COLO829 (cell line): ENCODE data around the gene RASGRF2.
A peak's percentile ranks its signal among the peaks of the same experiment; 100 is the strongest.

ENCODE experiments used
- DNase-seq: peaks from one replicate; pipeline ENCODE4 v3.0.0; 2012; ENCODE audit warnings: low spot score

RASGRF2 gene

DNA sequence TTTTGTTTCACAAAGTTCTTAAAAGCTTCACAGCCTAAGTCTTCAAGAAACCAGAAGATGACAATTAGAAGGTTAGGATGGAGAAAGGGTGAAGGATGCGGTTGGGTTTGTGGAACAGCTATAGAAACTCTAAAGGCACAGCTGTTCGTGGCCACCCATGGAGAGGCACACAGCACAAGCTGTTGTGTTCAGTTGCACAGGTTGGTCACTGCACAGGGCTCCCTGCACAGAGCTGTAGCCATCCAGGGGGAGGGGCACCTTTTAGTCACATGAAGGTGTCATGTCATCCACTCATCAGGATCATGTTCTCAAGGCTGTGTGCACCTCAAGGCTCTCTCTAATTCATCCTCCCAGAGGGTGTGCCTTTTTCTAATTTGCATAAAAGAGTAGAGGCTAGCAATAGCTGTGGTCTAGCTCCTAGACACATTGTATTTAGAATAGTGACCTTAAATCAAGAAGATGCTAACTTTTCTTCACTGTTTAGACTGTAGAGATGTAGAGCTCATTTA, 5.0 kb upstream of the RASGRF2 start:
- DNase-seq = no peak

DNA sequence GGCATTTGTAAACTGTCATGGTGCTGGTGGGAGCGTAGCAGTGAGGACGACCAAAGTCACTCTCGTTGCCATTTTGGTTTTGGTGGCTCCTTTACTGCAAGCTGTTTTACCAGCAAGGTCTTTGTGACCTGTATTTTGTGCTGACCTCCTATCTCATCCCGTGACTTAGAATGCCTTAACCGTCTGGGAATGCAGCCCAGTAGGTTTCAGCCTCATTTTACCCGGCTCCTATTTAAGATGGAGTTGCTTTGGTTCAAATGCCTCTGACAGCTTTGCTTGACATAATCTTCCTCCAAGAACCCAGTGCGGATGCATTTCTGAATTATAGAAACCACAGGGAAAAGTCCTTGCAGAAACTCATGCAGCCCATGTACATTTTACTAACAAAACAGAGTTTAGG, 3.9 kb upstream of the RASGRF2 start:
- no peak for DNase-seq

DNA sequence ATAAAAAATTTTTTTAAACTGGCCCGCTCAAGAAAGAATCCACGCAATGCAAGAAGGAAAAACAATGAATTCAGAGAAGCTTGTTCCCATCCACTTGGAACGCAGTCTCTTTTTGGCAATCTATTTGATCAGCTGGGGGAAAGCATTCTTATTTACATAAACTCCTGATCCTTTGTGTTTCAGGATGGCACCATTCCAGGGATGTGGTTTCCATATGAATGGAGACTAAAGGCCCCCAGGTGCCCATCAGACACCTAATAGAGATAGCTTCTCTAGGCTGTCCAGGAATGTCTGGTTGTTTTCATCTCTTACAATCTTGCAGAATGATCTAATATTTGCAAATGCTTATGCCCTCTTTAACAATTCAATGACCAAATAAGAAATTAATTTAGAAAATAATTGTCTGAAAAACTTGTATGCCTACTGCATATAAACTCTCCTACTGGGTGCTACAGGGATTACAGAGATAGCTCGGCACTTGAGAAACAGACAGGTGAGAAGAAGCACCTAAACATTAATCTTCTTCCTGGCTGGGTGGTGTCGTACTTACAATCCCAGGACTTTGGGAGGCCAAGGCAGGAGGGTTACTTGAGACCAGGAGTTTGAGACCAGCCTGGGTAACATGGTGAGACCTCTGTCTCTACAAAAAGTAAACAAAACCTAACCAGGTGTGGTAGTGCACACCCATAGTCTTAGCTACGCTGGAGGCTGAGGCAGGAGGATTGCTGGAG, 3.0 kb upstream of the RASGRF2 start:
- DNase-seq = no peak

GRCh38 chr5:80958616-80959015, 1.5 kb upstream of the RASGRF2 start:
- DNase-seq = no peak

GRCh38 chr5:80959138-80959537, 1.0 kb upstream of the RASGRF2 start:
- no peak for DNase-seq

DNA sequence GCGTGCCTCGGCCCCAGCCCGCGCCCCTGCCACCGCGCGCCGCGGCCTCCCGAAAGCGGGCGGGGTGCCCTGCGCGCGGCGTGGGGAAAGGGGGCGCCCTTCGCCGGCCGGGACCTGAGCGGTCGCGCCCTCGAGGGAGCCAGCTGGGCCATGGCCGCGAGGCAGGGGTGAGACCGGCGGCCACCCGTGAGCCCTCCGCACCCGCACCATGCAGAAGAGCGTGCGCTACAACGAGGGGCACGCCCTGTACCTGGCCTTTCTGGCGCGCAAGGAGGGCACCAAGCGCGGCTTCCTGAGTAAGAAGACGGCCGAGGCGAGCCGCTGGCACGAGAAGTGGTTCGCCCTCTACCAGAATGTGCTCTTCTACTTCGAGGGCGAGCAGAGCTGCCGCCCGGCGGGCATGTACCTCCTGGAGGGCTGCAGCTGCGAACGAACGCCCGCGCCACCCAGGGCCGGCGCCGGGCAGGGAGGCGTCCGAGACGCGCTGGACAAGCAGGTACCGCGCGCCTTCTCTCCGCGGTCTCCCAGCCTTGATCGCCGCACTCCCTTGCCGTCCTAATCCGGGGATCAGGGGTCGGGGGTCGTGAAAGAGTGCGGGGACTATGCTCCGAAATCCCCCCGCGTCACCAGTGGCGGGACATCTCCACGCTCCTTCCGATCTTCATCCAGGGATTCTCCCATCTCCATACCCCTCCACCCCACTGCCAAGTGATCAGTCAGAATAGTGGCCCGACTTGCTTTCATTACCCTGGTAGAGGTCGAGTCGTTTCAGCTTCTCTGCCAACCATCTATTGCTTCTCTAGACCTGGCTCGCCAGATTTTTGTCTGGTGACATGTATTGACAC, 590 bp downstream of the RASGRF2 start:
- DNase-seq = no peak

DNA sequence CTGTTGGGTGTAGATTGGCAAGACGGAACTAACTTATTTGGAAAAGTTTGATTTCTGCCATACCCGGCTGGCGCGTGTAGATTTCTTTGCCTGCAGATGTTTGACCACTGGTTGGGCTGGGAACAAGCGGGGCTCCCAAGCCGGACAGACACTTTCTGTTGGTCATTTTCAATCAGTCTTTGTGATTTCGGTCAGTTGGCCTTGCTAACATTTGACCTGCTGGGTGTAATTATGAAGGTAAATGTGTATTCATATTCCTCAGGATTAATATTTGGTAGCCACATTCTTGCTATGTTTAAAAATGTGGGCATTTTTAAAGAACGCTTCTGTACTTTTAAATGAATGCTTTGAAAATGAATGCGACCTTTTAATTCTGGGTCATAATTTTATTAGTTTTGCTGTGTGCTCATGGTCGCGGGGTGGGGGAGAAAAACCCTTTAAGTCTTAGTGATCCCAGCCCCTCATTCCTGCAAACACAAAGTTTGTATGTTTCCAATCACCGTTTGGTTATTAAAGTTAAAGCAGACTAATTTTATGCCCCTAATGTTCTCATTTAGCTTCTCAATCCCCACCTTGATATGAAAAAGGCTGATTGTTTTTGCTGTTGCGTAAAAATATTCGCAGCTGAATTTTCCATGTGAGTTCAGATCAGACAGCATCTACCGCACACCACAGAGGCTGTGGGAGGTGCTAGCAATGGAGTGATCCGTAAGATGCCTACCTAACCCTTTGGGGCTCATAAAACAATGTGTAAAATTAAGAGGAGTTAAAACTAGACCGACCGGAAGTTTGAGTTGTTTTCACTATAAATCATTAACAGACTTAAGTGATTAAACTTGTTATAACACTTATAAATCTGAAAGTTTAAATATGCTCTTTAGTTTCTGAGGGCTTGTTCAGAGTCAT, 1.5 kb downstream of the RASGRF2 start:
- DNase-seq = no peak

GRCh38 chr5:80962630-80963520, 2.7 kb downstream of the RASGRF2 start:
- no peak for DNase-seq

DNA sequence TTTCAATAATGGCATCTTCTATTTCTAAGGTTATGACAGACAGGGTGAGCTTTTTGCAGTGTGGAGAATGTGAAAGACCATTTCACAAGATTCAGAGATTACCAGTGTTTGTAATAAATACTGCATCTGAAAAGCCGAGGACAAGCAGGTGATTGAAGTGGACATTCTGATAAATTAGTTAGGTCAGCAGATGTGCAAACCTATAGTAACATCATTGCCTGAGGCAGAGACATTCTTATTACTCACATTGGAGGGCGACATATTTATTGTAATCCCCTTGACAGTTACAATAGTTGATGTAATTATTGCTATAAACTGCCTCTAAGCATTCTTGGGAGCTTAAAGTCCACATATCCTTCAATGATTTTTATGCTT, 3.3 kb downstream of the RASGRF2 start:
- no peak for DNase-seq

GRCh38 chr5:80963966-80964481, 3.9 kb downstream of the RASGRF2 start:
- no peak for DNase-seq

- no peak for DNase-seq
Measured at GRCh38 chr5:80964491-80964890, 4.3 kb downstream of the RASGRF2 start.

GRCh38 chr5:80964919-80965318, 4.8 kb downstream of the RASGRF2 start:
- DNase-seq = no peak

GRCh38 chr5:80967500-80968181, 7.5 kb downstream of the RASGRF2 start:
- DNase-seq = peak; percentile 31

GRCh38 chr5:80973027-80973426, 12.9 kb downstream of the RASGRF2 start:
- no peak for DNase-seq

DNA sequence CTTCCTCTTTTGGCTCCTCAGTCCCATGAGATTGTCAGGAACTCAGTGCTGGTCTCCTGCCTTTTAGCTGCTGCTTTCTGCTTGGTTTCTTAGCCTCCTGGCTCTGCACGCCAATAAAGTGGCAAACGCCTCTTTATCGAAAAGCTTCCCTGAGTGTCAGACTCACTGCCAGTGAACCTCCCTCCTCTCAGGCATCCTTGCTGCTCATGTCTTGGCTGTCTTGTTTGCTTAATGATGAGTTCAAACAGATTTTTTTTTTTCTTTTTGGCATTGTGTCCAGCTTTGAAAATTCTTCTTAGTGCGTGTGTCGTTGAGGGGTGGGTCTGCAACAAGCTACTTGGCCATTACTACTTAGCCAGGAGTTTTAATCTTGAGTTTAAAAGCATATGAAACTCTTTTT, 14.9 kb downstream of the RASGRF2 start:
- no peak for DNase-seq

GRCh38 chr5:80976985-80977384, 16.8 kb downstream of the RASGRF2 start:
- DNase-seq = no peak

DNA sequence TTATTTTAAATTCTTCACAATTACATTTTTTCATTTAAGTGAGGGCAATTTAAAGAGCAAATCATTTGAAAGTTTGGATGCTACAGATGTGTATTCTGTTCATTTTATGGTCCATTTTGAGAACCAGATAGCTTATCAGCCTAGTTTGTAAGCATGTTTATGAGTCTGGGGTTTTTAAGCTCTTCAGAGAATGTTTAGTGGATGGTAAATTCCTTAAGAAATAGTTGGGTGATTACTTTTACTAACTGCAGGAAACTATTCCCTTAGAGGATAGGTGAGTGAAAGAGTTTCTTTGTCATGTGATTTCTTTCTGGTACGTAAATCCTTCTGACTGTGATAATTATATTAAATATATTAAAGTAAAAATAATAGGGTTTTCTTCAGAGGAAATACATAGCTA, 17.6 kb downstream of the RASGRF2 start:
- peak; percentile 7 for DNase-seq

DNA sequence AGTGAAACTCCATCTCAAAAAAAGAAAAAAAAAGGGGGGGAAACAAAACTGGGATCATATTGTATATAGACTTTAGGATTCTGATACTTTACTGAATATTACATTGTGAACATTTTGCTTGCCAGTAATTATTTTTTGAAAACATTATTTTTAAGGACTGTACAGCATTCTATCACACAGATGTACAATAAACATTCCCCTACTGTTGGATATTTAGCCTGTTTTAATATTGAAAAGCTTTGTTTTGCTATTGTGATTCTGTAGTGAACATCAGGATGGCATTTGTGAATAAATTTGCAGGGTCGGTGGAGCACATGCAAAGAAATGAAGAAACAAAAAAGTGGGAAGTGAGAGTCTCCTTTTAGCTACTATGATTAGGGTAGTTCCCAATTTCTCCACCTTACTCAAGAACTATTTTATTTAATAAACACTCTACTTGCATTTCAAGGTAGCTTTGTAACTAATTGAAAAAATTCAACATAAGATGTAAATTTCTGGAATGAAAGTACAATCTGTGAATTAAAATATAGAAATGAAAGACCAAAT, 18.7 kb downstream of the RASGRF2 start:
- no peak for DNase-seq

DNA sequence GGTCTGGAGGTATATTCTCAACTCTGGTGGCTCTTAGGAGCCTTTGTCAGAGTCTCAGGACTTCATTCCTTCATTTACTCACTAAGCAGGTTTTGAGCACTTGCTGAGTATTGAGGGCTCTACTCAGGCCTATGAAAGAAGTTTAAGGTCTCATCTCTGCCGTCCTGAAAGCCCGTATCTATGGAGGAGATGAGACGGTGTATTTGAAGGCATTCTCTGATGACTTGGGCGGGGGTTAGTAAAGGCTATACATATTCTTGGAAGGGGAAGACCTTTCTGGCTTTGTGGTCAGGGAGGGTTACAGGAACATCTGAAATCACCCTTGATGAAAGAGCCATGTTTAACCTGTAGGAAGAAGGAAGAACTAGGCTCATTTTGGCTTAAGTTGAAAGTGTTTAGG, 21.9 kb downstream of the RASGRF2 start:
- DNase-seq = no peak

DNA sequence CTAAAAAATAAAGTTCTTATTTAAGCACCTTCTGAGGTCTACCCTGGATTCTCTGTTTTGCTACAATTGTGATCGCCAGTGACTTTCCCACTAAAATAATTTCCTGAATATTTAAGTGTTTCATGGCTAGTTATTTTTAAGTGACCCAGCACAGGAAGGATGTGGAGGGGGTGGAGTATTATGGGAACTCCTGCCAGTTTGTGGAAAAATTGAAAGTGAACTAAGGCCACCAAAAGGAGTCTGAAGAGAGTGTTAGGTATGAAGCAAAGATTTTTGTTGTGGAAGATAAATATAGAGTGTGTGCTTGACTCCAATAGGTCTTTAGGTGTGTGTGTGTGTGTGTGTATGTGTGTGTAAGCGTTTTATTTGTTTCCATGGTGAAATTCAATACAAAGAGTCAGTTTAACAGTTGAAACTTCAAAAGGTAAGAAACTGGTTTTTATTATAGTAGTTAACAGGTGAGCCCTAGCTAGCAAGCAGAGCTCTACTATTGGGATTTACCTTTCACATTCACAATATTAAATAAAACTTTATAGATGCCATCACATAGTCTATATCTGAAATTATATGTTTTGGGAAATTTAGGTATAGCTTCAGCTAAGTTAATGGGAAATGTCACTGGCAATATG, 25.6 kb downstream of the RASGRF2 start:
- no peak for DNase-seq
